PFSK-1 (cell line): ENCODE data around the gene BTBD9.

ENCODE experiments used
- FOXP2 ChIP-seq: optimal IDR thresholded peaks from 2 replicates; pipeline ENCODE3; 2011; ENCODE audit warnings: borderline replicate concordance, control low read depth, inconsistent platforms; ENCODE audit not compliant: insufficient read depth; ENCODE audit errors: extremely low read length, extremely low read depth
- POLR2AphosphoS5 ChIP-seq: IDR thresholded peaks from 2 replicates; pipeline ENCODE4 v1.6.1; 2012; ENCODE audit warnings: low read depth, mild to moderate bottlenecking, control low read depth, low read length, moderate library complexity
- REST ChIP-seq, 2 experiments: IDR thresholded peaks; 2 replicates each; pipeline versions ENCODE4 v1.6.1 to v1.8.0; 2011 to 2012; ENCODE audit warnings: low read depth in 2 of 2, low read length in 2 of 2, control low read depth in 1 of 2, inconsistent platforms in 1 of 2, mild to moderate bottlenecking in 1 of 2, moderate library complexity in 1 of 2; ENCODE audit not compliant: insufficient read depth in 1 of 2
- SIN3A ChIP-seq: IDR thresholded peaks from 2 replicates; pipeline ENCODE4 v1.6.1; 2012; ENCODE audit warnings: mild to moderate bottlenecking, low read length, moderate library complexity, borderline replicate concordance; ENCODE audit not compliant: insufficient read depth
- TAF1 ChIP-seq: IDR thresholded peaks from 2 replicates; pipeline ENCODE4 v1.6.1; 2012; ENCODE audit warnings: low read length, control low read depth, borderline replicate concordance; ENCODE audit not compliant: insufficient read depth

- TF ChIP-seq REST (IDR thresholded peaks at IDR 0.05; ENCODE audit: insufficient read depth in 1 of 2, low read depth in 2 of 2, low read length in 2 of 2) = no peak
- TF ChIP-seq POLR2AphosphoS5 = no peak
- TF ChIP-seq TAF1 = no peak
- TF ChIP-seq SIN3A = no peak
- no peak for TF ChIP-seq FOXP2
These were observed 207.2 kb downstream of the BTBD9 start for GRCh38 chr6:38432479-38432878.
